SH-SY5Y (cell line): Measurements from ENCODE around the gene TNFRSF1B.

Source experiments
- GATA2 ChIP-seq: IDR thresholded peaks from 2 replicates; pipeline ENCODE4 v1.6.1; 2011; ENCODE audit warnings: mild to moderate bottlenecking, low read depth, low read length
- GATA3 ChIP-seq: IDR thresholded peaks from 2 replicates; pipeline ENCODE4 v1.6.1; 2011; ENCODE audit warnings: low read depth, mild to moderate bottlenecking, low read length, moderate library complexity

Gene TNFRSF1B

GRCh38 chr1:12146343-12147112 is 20.3 kb upstream of the TNFRSF1B start:
- no peak for TF ChIP-seq GATA3
- TF ChIP-seq GATA2 = no peak

- TF ChIP-seq GATA2 (no peak), GATA3 (no peak)
These were observed 19.5 kb upstream of the TNFRSF1B start for GRCh38 chr1:12147201-12147701.

- TF ChIP-seq GATA2 (no peak), GATA3 (no peak)
These were observed 18.4 kb upstream of the TNFRSF1B start for GRCh38 chr1:12148160-12148957.

- TF ChIP-seq GATA2 (no peak), GATA3 (no peak)
These were observed 17.6 kb upstream of the TNFRSF1B start for GRCh38 chr1:12148958-12149790.

GRCh38 chr1:12149791-12150175 is 17.0 kb upstream of the TNFRSF1B start:
- no peak for TF ChIP-seq GATA3
- TF ChIP-seq GATA2 = no peak

GRCh38 chr1:12150456-12151200 is 16.2 kb upstream of the TNFRSF1B start:
- no peak for TF ChIP-seq GATA2
- TF ChIP-seq GATA3 = no peak

- TF ChIP-seq GATA2 = no peak
- TF ChIP-seq GATA3 = no peak
These were observed 15.3 kb upstream of the TNFRSF1B start for GRCh38 chr1:12151465-12151864.

- TF ChIP-seq GATA3 = no peak
- no peak for TF ChIP-seq GATA2
These were observed 14.5 kb upstream of the TNFRSF1B start for GRCh38 chr1:12152113-12152891.

- TF ChIP-seq GATA2 (no peak), GATA3 (no peak)
These were observed 13.5 kb upstream of the TNFRSF1B start for GRCh38 chr1:12153181-12153785.

GRCh38 chr1:12155328-12155727 is 11.5 kb upstream of the TNFRSF1B start:
- TF ChIP-seq GATA2 (no peak), GATA3 (no peak)

- TF ChIP-seq GATA2 = no peak
- TF ChIP-seq GATA3 = no peak
These were observed 9.2 kb upstream of the TNFRSF1B start for GRCh38 chr1:12157366-12158231.

- no peak for TF ChIP-seq GATA3
- TF ChIP-seq GATA2 = no peak
These were observed 8.3 kb upstream of the TNFRSF1B start for GRCh38 chr1:12158357-12159092.
